ENCODE data around the gene PLXNC1. TPM values are rescaled to one million over a fixed set of nuclear protein-coding genes. Genes with fewer than 3 reads are reported as not detected.
A peak's percentile ranks its signal among the peaks of the same experiment; 100 is the strongest.

The PLXNC1 gene
- total RNA-seq, 2 donors from 2014 or later = 8.4 to 12.4 TPM

DNA sequence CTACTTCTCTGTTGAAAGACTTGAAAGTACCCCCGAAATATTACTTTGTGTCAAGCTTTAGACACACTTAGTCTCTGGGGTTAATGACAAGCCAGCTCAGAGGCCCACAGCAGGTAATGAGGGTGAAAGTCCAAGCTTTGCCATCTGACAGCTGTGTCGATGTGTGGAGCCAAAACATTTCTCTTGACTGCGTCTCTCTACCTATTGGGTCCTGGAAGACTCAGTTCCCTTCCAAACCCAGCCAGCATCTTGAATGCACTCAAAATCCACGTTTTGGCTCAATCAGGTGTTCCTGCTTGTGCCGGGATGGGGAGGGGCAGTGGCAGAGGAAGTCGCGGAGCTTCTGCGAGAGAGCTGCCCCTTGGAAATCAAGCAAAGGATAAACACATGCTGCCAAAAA, 3.2 kb downstream of the PLXNC1 start:
- intact Hi-C loops (cut with DNase I) = no loop called here
- Histone ChIP-seq H3K27ac (no peak overlapping the region), H3K27me3 (peaks cover 13% of the 10 kb centered on the region), H3K4me1 (peaks cover 13% of the 10 kb centered on the region), H3K4me3 (no peak overlapping the region), H3K9ac (ENCODE audit: low read depth in 2 of 2, low read length in 2 of 2) (no peak overlapping the region), H3K36me3 (no peaks in the 10 kb centered on the region), H3K9me3 (no peaks in the 10 kb centered on the region)
- peak; percentile 75 for DNase-seq
- TF ChIP-seq, protein P1, sequence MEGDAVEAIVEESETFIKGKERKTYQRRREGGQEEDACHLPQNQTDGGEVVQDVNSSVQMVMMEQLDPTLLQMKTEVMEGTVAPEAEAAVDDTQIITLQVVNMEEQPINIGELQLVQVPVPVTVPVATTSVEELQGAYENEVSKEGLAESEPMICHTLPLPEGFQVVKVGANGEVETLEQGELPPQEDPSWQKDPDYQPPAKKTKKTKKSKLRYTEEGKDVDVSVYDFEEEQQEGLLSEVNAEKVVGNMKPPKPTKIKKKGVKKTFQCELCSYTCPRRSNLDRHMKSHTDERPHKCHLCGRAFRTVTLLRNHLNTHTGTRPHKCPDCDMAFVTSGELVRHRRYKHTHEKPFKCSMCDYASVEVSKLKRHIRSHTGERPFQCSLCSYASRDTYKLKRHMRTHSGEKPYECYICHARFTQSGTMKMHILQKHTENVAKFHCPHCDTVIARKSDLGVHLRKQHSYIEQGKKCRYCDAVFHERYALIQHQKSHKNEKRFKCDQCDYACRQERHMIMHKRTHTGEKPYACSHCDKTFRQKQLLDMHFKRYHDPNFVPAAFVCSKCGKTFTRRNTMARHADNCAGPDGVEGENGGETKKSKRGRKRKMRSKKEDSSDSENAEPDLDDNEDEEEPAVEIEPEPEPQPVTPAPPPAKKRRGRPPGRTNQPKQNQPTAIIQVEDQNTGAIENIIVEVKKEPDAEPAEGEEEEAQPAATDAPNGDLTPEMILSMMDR (IDR thresholded peaks at IDR 0.05) = no peak

DNA sequence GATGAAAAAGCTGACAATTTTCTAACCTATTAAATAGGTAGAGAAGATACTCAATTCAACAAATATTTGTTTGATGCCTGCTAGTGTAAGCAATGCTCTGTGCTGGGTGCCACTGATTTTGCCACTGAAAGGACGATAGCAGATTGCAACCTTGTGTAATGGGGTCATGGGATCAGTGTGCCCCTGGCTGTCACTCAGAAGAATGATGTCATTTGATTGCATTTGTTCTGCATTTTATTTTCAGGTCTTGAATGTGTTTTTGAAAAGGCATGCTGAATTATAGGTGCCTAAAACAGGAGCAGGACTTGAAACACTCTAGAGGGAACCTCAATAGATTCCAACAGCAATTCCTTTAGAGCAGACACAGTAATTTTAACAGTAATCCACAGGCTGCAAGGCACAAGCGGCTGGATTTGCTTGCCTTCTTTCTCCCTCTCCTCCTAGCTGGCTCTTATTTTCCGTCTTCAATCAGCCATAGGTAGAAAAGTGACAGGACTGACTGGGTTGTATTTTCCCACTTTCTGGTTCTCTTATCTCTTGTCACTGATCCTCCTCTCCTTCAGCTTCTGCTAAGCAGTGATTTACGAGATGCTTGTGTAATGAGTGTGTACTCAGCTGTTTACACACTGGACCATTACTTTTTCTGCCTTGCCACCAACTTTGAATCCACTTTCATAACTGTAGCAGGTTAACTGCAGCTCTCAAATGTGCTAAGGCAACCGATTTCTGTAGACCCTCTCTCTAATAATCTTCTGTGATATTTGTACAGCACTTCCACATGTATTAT, 4.1 kb downstream of the PLXNC1 start:
- Histone ChIP-seq H3K4me1 (peaks cover 13% of the 10 kb centered on the region), H3K27me3 (peaks cover 9% of the 10 kb centered on the region), H3K36me3 (no peaks in the 10 kb centered on the region), H3K4me3 (no peak overlapping the region), H3K9me3 (no peaks in the 10 kb centered on the region), H3K27ac (no peak overlapping the region), H3K9ac (ENCODE audit: low read depth in 2 of 2, low read length in 2 of 2) (no peak overlapping the region)
- intact Hi-C loops (cut with DNase I) = no loop called here
- TF ChIP-seq, protein P1 (IDR thresholded peaks at IDR 0.05) = no peak
- DNase-seq = no peak

DNA sequence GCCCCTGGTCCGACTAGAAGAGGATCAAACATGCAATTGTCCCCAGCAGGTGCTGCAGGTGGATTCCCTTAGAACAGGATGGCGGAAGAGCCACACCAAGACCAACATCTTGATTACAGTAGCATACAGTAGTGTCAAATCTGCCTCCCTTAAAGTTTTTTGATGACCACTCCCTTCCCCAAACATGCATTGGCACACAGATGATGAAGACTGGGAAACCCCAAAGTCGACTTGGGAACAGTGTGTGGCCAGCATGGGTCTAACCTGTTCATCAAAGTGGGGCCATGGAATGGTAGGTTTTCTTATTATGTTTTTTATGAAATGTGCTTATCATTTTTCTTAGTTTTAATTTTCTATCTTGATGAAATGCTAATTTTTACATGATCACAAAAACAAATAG, 8.8 kb downstream of the PLXNC1 start:
- no peaks in the 10 kb centered on the region for H3K9me3 ChIP-seq
- no peaks in the 10 kb centered on the region for H3K36me3 ChIP-seq
- H3K27me3 ChIP-seq = no peaks in the 10 kb centered on the region
- no peak overlapping the region for H3K9ac ChIP-seq (ENCODE audit: low read depth in 2 of 2, low read length in 2 of 2)
- no peak overlapping the region for H3K4me3 ChIP-seq
- peaks cover 6% of the 10 kb centered on the region for H3K4me1 ChIP-seq
- H3K27ac ChIP-seq = no peak overlapping the region
- TF ChIP-seq, protein P1 (IDR thresholded peaks at IDR 0.05) = no peak
- no peak for DNase-seq
- intact Hi-C loops (cut with DNase I) = no loop called here

DNA sequence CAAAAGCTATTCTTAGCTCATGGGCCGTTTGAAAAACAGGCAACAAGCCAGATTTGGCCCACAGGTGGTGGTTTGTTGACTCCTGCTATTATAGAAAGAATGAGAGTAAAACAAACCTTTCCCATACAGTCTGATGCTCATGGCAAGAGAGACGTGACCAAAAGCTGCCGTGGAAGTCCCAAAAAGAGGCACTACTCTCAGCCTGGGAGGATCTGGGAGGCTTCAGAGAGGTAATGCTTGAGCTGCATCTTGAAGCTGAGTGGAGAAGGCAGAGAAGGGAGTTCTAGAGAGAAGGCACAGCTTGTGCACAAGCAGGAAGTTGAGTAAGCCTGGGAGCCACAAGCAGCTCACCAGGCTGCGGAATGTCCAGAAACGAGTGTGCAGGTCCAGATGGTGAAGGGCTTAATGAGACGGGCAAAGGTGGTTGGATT, 9.6 kb downstream of the PLXNC1 start:
- H3K4me3 ChIP-seq = no peak overlapping the region
- no peak for DNase-seq
- TF ChIP-seq, protein P1 (IDR thresholded peaks at IDR 0.05) = no peak
- no peaks in the 10 kb centered on the region for H3K4me1 ChIP-seq
- no peaks in the 10 kb centered on the region for H3K9me3 ChIP-seq
- H3K27ac ChIP-seq = no peak overlapping the region
- no peaks in the 10 kb centered on the region for H3K36me3 ChIP-seq
- no peaks in the 10 kb centered on the region for H3K27me3 ChIP-seq
- intact Hi-C loops (cut with DNase I) = no loop called here
- H3K9ac ChIP-seq (ENCODE audit: low read depth in 2 of 2, low read length in 2 of 2) = no peak overlapping the region

DNA sequence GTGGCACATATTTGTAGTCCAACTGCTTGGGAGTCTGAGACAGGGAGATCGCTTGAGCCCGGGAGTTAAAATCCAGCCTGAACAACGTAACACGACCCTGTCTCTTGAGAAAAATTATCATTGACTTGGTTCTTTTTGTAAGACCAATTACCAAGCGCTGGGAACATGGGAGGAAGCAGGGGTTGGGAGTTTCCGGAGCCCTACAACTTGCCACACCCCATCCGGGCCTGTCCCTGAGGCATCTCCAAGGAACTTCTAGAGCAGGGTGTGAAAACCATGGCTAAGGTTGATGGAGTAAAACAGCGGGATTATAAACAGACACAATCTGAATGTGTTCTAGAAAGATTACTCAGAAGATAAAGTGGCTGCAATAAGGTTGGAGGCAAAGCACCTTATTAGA, 10.3 kb downstream of the PLXNC1 start:
- H3K27ac ChIP-seq = no peak overlapping the region
- no peak for DNase-seq
- no peaks in the 10 kb centered on the region for H3K36me3 ChIP-seq
- H3K4me3 ChIP-seq = no peak overlapping the region
- intact Hi-C loops (cut with DNase I) = no loop called here
- TF ChIP-seq, protein P1 (IDR thresholded peaks at IDR 0.05) = no peak
- H3K27me3 ChIP-seq = no peaks in the 10 kb centered on the region
- H3K4me1 ChIP-seq = no peaks in the 10 kb centered on the region
- H3K9ac ChIP-seq (ENCODE audit: low read depth in 2 of 2, low read length in 2 of 2) = no peak overlapping the region
- no peaks in the 10 kb centered on the region for H3K9me3 ChIP-seq

Measured in colonic mucosa (tissue), 4 donors.